Mammary epithelial cell (primary cell): ENCODE results near the gene PHF13.

Experiments
- CTCF ChIP-seq, 2 donors: IDR thresholded peaks in 1 of 2; conservative IDR thresholded peaks in 1 of 2; 2 replicates each; pipeline ENCODE4 v1.5.1; 2011 to 2012; ENCODE audit warnings: inconsistent platforms in 2 of 2, low read length in 2 of 2, mild to moderate bottlenecking in 2 of 2, control low read depth in 1 of 2, low read depth in 1 of 2; ENCODE audit not compliant: insufficient read depth in 1 of 2; ENCODE audit errors: extremely low read depth in 1 of 2
- EZH2 ChIP-seq: IDR thresholded peaks from 2 replicates; pipeline ENCODE4 v1.6.1; 2012; ENCODE audit warnings: low read length, inconsistent platforms, borderline replicate concordance

DNA sequence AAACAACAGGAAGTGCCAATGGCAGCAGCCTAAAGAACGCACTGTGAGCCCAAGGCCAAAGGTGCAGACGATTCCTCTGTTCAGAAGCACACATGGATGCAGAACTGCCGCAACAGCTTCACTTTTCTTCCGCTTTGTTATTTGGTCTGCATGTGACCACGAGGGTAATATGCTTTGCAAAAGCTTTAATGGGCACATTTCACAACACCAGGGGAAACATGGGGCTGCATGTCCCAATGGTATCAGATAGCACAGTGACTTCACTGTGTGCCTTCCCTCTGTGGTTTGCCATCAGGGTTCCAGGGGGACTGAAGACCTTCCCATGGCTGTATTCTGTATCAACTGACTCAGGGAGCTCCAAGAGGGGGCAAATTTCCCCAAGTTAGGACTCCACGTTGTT is 39.5 kb downstream of the PHF13 start:
- TF ChIP-seq EZH2 (no peak), CTCF (conservative IDR thresholded peaks at IDR 0.05 in 1 of 2, IDR thresholded peaks at IDR 0.05 in 1 of 2; ENCODE audit: extremely low read depth in 1 of 2, insufficient read depth in 1 of 2, low read depth in 1 of 2, low read length in 2 of 2) (no peak)
